Measurements from ENCODE around the gene FBXL13. TPM values are rescaled to one million over a fixed set of nuclear protein-coding genes. Genes with fewer than 3 reads are reported as not detected.

The FBXL13 gene
- total RNA-seq, 1 donor from 2014 or later: 4.0 TPM

DNA sequence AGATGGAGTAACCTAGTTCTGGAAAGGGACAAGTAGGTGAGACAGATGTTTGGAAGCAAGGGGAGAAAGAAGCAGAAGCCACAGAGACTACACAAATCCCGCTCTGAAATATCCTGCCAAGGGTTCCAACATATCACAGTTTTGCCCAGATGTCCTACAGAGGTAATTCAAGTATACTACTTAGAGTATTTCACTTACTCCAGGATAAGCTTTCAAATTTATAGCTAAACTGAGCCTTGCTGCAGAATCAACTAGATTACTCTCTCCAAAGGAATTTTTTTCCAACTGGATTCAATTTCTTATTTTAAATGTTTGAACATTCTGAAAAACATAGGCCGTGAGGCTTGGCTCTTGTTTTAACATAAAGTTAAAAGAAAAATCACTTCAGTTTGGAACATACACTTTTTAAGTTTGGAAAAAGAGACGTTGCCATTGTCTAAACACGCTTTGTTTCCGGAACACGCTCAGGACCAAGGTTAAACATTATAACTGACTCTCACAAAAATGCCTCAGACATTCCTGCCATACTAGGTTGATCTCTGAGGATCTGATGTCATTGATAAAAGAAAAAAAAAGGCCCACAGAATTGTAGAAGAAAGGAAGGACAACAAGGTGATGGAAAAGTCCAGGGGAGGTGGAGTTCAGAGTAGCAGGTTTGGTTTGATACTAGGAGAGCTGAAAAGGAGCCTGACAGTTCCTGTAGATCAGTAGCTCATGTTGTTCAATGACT lies 251.0 kb downstream of the FBXL13 start:
- DNase-seq (ENCODE audit: extremely low spot score, unreplicated experiment): no peak
- no peaks in the 10 kb centered on the region for H3K27me3 Mint-ChIP-seq
- TF ChIP-seq, protein P1, sequence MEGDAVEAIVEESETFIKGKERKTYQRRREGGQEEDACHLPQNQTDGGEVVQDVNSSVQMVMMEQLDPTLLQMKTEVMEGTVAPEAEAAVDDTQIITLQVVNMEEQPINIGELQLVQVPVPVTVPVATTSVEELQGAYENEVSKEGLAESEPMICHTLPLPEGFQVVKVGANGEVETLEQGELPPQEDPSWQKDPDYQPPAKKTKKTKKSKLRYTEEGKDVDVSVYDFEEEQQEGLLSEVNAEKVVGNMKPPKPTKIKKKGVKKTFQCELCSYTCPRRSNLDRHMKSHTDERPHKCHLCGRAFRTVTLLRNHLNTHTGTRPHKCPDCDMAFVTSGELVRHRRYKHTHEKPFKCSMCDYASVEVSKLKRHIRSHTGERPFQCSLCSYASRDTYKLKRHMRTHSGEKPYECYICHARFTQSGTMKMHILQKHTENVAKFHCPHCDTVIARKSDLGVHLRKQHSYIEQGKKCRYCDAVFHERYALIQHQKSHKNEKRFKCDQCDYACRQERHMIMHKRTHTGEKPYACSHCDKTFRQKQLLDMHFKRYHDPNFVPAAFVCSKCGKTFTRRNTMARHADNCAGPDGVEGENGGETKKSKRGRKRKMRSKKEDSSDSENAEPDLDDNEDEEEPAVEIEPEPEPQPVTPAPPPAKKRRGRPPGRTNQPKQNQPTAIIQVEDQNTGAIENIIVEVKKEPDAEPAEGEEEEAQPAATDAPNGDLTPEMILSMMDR (conservative IDR thresholded peaks at IDR 0.05): no peak
- peaks cover 19% of the 10 kb centered on the region for H3K36me3 Mint-ChIP-seq
- no peaks in the 10 kb centered on the region for H3K9me3 Mint-ChIP-seq
- peaks cover 9% of the 10 kb centered on the region for H3K4me1 Mint-ChIP-seq (ENCODE audit: unreplicated experiment)
- no peak overlapping the region for H3K27ac Mint-ChIP-seq
- no peak overlapping the region for H3K4me3 Mint-ChIP-seq

DNA sequence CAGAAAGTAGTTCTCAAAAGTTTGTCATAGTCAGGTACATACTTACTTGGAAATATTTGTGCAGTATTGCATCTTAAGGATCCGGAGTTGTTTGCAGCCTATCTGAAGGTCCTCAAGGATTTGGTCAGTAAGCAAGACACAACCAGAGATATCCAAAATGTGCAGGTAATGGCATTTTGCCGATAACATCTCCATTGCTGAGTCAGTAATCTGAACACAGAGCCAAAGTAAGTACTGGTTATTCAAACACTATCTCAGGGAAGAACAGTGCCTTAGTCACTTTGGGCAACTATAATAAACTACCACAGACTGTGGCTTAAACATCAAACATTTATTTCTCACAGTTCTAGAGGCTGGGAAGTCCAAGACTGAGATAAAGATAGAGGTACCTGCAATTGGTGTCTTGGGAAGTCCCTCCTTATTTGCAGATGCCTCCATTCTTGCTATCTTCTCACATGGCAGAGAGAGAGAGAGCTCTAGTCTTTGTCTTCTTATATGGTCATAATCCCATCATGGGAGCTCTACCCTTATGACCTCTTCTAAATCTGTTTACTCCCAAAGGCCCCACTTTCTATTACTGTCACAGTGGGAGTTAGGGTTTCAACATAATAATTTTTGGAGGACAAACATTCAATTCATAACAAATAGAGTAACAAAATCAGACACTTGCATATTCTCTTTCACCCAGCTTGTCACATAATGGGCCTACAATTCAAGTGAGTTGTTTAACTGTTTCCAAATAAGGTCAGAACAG lies 252.4 kb downstream of the FBXL13 start:
- Mint-ChIP-seq H3K4me1 (ENCODE audit: unreplicated experiment) (peaks cover 13% of the 10 kb centered on the region), H3K27ac (no peak overlapping the region), H3K36me3 (peaks cover 17% of the 10 kb centered on the region), H3K4me3 (no peak overlapping the region), H3K27me3 (no peaks in the 10 kb centered on the region), H3K9me3 (no peaks in the 10 kb centered on the region)
- DNase-seq (ENCODE audit: extremely low spot score, unreplicated experiment): no peak
- TF ChIP-seq, protein P1 (conservative IDR thresholded peaks at IDR 0.05): no peak

DNA sequence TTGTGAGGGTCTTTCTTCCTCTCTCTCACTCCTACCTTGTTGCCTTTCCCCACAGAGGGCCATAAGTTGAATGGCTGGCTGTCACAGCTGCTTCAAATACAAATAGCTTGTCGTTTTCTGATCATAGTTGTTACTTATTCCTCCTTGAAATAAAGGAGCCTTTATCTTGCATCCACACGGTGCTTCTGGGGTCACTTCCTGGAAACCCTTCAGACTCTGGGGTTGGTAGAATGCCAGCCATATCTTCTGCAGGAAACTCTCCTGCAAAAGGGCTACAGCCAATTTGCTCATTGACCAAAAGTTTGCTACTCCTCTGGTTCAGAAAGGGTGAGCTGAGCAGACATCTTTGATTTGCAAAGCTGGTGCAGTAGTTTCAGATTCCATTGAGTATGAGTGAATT lies 255.4 kb downstream of the FBXL13 start:
- DNase-seq (ENCODE audit: extremely low spot score, unreplicated experiment): no peak
- H3K36me3 Mint-ChIP-seq: peaks cover 17% of the 10 kb centered on the region
- H3K27ac Mint-ChIP-seq: no peak overlapping the region
- TF ChIP-seq, protein P1 (conservative IDR thresholded peaks at IDR 0.05): no peak
- H3K27me3 Mint-ChIP-seq: no peaks in the 10 kb centered on the region
- H3K4me3 Mint-ChIP-seq: no peak overlapping the region
- H3K9me3 Mint-ChIP-seq: no peaks in the 10 kb centered on the region
- peaks cover 13% of the 10 kb centered on the region for H3K4me1 Mint-ChIP-seq (ENCODE audit: unreplicated experiment)

DNA sequence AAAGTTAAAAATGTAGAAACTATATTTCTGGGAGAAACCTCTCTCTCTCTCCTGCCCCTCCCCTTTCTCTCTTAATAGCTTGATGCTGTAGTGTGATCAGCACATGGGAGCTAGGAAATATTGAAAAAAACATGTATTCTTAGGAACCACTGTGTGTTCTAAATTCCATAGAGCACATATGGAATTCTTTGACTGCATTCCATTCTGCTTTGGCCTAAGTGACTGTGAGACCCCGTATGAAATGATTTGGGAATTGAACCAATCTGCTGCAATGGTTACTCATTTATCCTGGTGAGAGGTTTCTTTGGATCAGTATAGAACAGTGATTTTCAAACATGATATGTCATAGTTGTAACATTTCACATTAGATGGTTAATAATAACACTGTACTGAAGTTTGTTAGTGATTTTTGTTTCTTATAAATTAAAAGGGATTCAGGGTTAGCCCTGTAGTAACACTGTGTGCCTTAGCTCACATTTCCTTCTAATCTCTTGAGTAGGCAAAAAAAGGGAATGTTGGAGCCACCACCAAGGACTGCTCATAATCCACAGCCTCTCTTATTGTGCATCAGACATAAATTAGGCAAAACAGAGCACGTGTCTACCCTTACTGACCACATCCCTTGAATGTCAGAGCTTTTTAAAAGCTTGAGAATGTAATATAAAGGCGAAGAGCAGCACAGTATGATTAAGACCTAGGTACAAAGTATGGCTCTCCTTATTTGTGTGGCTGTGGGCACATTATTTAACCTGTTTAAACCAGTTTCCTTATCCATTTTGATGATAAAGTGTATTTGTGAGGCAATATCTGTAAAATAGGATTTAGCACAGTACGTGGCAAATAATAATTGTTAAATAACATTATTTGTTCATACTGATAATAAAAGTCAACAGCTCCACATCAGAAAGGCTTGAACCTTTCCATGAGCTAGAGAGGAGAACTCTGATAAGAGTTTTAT lies 256.7 kb downstream of the FBXL13 start:
- DNase-seq (ENCODE audit: extremely low spot score, unreplicated experiment): no peak
- TF ChIP-seq, protein P1 (conservative IDR thresholded peaks at IDR 0.05): no peak
- H3K27ac Mint-ChIP-seq: no peak overlapping the region
- peaks cover 9% of the 10 kb centered on the region for H3K36me3 Mint-ChIP-seq
- no peak overlapping the region for H3K4me3 Mint-ChIP-seq
- H3K4me1 Mint-ChIP-seq (ENCODE audit: unreplicated experiment): peaks cover 9% of the 10 kb centered on the region
- H3K9me3 Mint-ChIP-seq: no peaks in the 10 kb centered on the region
- no peaks in the 10 kb centered on the region for H3K27me3 Mint-ChIP-seq

DNA sequence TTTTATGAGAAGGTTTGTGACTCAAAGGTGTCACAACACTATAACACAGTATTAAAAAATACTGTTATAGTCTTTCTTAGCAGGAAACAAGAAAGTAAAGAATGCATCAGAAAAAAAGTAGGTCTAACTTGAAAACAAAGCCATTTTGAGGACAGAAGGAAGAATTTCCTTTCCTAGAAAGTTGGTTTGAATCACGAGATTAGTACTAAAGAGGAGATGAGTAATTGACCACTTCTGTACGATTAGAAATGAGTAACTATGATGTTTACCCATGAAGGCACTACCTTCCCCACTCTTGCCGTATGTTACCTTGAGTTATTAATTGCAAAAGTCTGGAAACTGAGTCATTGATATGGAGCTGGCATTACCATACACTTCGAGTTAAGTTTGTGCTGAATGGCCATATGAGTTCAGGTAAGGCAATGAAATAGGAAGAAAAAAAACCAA lies 260.5 kb downstream of the FBXL13 start:
- no peak overlapping the region for H3K27ac Mint-ChIP-seq
- DNase-seq (ENCODE audit: extremely low spot score, unreplicated experiment): no peak
- no peaks in the 10 kb centered on the region for H3K27me3 Mint-ChIP-seq
- H3K36me3 Mint-ChIP-seq: peaks cover 4% of the 10 kb centered on the region
- no peaks in the 10 kb centered on the region for H3K9me3 Mint-ChIP-seq
- peaks cover 10% of the 10 kb centered on the region for H3K4me1 Mint-ChIP-seq (ENCODE audit: unreplicated experiment)
- TF ChIP-seq, protein P1 (conservative IDR thresholded peaks at IDR 0.05): no peak
- H3K4me3 Mint-ChIP-seq: no peak overlapping the region

All from type B pancreatic cell (in vitro differentiated cells).